ENCODE results near the gene OPRL1.
A peak's percentile ranks its signal among the peaks of the same experiment; 100 is the strongest.

The OPRL1 gene

DNA sequence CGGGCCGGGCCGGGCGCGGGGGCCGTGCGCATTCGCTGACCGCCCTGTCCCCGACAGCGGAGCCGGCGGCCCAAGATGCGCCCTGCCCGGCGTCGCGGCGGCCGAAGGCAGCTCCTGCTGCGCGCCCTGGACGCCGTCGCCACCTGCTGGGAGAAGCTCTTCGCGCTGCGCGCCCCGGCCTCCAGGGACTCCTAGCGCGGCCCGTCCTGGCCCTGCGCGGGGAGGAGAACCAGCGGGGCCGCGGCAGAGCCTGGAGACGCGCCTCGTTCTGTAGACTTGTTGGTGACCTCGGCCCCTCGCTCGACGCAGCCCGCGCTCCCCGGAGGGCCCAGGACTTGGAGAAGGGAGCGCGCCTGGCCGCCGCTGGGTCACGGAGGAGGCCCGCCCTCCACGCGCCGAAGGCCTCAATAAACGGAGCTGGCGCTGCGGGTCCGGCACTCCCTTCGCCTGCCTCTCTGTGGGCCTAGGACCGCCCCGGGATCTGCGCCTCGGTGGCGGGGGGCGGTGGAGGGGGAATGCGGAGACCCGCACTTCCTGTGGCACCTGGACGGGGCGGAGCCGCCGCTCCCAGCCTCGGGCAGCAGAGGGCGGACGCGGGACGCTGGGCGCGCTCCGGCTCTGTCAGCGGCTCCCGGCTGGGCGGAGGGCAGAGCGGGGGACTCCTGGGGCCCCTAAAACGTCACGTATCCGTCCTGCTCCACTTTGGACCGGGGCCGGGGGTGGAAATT lies 41.2 kb upstream of the OPRL1 start:
- Mint-ChIP-seq H3K27me3 (peaks cover 3% of the 10 kb centered on the region), H3K36me3 (ENCODE audit: low read depth) (peaks cover 14% of the 10 kb centered on the region), H3K4me1 (ENCODE audit: low read depth) (peaks cover 62% of the 10 kb centered on the region), H3K4me3 (peak overlapping the region; percentile 57), H3K9me3 (no peaks in the 10 kb centered on the region), H3K27ac (no peak overlapping the region)
- peak; percentile 88 for DNase-seq

DNA sequence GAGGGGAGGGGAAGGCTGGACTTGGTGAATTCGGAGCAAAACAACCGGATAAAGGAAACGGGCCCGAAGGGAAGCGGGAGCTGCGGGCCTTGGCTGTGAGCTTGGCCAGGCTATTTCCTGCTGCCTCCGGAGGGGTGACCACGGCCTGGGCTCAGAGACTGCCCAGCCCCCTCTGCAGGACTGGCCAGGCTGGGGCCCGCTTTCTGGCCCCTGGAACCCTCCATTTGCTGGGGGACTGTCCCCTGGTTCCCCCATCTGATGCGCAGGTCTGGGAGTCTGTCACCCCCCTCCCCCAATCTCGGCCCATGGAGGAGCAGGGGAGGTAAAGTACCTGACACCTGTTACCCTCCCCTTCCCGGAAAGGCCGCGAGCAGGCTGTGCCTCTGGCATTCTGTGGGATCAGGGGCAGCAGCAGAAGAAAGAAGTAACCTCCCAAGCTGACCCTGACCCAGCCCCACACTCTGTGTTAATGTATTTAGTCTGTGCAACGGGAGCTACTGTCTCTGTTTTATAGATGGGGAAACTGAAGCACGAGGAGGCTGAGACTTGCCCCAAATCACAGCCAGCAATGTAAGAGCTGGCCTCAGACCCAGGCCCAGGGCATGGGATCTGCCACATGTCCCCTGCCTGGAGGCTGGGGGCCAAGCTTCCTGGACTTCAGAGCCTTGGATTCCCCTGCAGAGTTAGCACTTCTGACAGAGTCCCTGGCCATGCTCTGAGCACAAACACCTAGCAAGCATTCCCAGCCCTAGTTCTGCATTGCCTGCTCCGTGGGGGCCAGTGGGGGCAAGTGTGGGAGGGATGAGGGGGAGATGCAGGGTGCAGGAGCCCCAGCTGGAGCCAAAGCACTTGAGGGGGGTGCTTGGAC lies 40.4 kb upstream of the OPRL1 start:
- H3K4me3 Mint-ChIP-seq, result peak overlapping the region; percentile 57
- H3K27ac Mint-ChIP-seq, result no peak overlapping the region
- peaks cover 6% of the 10 kb centered on the region for H3K36me3 Mint-ChIP-seq (ENCODE audit: low read depth)
- DNase-seq, result peak; percentile 41
- H3K4me1 Mint-ChIP-seq (ENCODE audit: low read depth), result peaks cover 54% of the 10 kb centered on the region
- no peaks in the 10 kb centered on the region for H3K9me3 Mint-ChIP-seq
- peaks cover 3% of the 10 kb centered on the region for H3K27me3 Mint-ChIP-seq

DNA sequence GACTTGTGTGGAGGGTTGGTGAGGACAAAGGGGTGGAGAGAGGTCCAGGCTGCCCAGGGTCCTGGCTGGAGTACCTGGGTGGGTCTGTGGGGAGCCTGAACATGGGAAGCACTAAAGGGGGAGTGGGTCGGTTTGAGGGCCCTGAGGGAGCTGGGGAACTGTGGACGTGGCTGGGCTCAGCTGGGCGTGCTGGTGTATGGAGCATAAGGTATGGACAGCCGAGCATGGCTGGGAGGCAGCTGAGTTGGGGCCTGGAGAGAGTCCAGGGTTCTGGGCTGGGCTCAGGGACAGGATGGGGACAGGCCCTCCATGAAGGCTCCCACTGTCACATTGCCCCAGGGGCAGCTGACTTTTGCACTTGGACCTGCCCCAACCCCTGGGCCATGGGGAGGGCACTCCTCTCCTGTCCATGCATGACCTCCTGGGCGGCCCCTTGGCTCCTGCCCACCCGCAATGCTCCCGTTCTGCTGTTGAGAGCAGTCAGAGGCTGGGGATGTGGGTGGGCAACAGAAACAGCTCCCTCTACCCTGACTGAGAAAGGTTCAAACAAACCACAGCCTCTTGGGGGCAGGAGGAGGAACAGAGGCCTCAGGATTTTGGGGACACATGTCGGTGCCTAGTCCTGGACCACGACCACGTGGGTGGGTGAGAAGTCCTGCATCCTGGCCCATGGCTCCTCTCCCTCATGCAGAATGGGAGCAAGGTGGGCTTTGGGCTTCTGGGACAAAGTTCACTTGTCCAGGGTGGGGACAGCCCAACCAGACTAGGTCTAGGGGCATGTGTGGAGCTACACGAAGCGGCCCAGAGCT lies 39.4 kb upstream of the OPRL1 start:
- Mint-ChIP-seq H3K9me3 (no peaks in the 10 kb centered on the region), H3K27ac (no peak overlapping the region), H3K36me3 (ENCODE audit: low read depth) (peaks cover under 1% of the 10 kb centered on the region), H3K4me1 (ENCODE audit: low read depth) (peaks cover 45% of the 10 kb centered on the region), H3K4me3 (no peak overlapping the region), H3K27me3 (peaks cover 5% of the 10 kb centered on the region)
- DNase-seq, result no peak

DNA sequence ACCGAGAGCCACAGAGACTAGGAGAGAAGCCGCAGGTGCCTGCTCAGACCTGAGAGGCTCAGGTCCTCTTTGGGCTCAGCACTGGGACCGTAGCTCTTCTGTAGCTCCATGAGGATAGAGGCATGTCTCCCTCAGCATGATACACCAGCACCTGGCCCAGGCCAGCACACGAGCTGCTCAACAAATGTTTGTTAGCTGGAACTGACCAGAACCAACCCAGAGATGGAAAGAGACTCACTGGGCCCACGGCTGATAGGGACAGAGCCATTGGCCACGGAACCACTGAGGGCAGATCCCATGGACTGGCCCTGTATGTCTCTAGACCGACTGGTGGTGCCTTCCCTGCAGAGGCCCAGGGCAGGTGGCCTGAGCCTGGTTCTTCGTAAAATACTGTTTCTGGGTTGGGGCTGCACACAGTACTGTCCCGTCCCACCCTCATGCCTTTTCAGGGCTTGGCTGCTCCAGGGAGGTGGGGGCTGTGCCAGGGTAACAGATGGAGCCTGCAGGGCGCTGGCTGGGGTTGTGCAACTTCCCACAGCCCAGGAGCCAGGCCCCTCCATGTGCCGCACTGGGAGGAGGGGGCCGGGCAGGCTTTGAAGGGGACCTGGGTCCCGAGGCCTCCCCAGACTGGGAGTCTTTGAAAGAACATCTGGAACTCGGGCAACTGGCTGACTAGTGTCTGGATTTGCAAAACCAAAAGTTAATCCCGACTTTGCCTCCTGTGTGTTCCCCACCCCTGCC lies 38.7 kb upstream of the OPRL1 start:
- peak overlapping the region; percentile 31 for H3K27ac Mint-ChIP-seq
- no peaks in the 10 kb centered on the region for H3K36me3 Mint-ChIP-seq (ENCODE audit: low read depth)
- DNase-seq, result peak; percentile 41
- H3K9me3 Mint-ChIP-seq, result no peaks in the 10 kb centered on the region
- H3K27me3 Mint-ChIP-seq, result peaks cover 13% of the 10 kb centered on the region
- H3K4me3 Mint-ChIP-seq, result peak overlapping the region; percentile 74
- peaks cover 41% of the 10 kb centered on the region for H3K4me1 Mint-ChIP-seq (ENCODE audit: low read depth)

DNA sequence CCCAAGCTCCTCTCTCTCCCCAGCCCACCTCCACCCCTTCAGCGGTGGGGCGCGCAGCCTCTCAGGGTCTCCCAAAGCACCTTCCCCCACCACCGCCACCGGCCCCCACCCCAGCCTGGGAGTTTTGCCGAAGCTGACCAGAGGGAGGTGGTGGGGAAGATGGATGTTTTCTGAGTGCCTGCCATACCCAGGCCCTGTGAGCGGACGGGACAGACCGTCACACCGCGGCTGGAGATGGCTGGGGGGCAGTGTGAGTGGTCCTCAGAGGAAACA lies 38.2 kb upstream of the OPRL1 start:
- Mint-ChIP-seq H3K4me3 (peak overlapping the region; percentile 74), H3K4me1 (ENCODE audit: low read depth) (peaks cover 36% of the 10 kb centered on the region), H3K27ac (peak overlapping the region; percentile 87), H3K27me3 (peaks cover 18% of the 10 kb centered on the region), H3K9me3 (no peaks in the 10 kb centered on the region), H3K36me3 (ENCODE audit: low read depth) (no peaks in the 10 kb centered on the region)
- DNase-seq, result no peak

DNA sequence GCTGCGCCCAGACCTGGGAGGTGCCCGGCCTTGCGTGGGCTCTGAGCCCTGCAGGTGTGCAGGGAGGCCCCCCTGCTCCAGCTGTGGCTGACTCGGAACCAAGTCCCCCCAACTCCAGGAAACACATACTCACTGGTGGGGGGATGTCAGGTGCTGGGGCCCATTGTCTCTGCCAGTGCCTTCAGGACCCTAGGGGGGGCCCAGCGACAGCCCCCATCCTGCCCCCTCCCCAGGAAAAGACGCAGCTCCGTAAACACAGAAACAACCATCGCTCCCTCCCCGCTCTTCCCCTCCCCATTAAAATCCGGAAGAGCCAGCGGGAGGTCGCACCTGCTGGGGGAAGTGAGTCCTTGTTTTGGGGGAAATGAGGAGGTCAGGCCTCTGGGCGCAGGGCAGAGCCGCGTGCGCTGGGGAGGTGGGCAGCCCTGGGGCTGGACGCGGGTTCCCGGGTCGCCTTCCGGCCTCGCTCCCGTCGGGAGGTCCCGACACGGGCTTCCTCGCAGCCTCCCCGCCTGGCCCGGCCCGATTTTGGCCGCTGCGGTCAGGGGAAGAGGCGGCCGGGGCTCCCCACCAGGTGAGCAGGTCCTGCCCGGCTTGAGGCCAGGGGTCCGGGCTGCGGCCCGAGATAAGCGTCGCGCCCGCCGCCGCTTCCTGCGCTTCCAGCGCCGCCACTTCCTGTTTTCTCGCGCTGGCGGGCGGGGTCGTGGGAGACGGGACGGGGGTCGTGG lies 37.7 kb upstream of the OPRL1 start:
- Mint-ChIP-seq H3K27ac (peak overlapping the region; percentile 87), H3K4me1 (ENCODE audit: low read depth) (peaks cover 31% of the 10 kb centered on the region), H3K9me3 (no peaks in the 10 kb centered on the region), H3K27me3 (peaks cover 23% of the 10 kb centered on the region), H3K36me3 (ENCODE audit: low read depth) (no peaks in the 10 kb centered on the region), H3K4me3 (peak overlapping the region; percentile 74)
- DNase-seq, result peak; percentile 65

DNA sequence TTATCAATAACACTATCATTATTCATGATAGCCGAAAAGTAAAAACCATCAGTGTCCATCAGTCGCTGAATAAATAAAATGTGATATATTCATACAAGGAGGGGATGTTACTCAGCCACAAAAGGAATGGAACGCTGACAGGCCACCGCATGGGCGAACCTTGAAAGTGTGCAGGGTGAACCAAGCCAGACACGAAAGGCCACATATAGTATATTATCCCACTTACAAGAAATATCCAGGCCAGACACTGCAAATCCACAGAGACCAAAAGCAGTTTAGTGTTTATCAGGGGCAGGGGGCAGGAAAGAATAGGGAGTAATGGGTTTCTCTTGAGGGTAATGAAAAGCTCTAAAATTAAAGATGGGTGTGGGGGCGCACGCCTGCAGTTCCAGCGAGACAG lies 36.1 kb upstream of the OPRL1 start:
- Mint-ChIP-seq H3K4me1 (ENCODE audit: low read depth) (peaks cover 27% of the 10 kb centered on the region), H3K36me3 (ENCODE audit: low read depth) (no peaks in the 10 kb centered on the region), H3K9me3 (no peaks in the 10 kb centered on the region), H3K27ac (no peak overlapping the region), H3K4me3 (peak overlapping the region; percentile 35), H3K27me3 (peaks cover 29% of the 10 kb centered on the region)
- DNase-seq, result no peak

DNA sequence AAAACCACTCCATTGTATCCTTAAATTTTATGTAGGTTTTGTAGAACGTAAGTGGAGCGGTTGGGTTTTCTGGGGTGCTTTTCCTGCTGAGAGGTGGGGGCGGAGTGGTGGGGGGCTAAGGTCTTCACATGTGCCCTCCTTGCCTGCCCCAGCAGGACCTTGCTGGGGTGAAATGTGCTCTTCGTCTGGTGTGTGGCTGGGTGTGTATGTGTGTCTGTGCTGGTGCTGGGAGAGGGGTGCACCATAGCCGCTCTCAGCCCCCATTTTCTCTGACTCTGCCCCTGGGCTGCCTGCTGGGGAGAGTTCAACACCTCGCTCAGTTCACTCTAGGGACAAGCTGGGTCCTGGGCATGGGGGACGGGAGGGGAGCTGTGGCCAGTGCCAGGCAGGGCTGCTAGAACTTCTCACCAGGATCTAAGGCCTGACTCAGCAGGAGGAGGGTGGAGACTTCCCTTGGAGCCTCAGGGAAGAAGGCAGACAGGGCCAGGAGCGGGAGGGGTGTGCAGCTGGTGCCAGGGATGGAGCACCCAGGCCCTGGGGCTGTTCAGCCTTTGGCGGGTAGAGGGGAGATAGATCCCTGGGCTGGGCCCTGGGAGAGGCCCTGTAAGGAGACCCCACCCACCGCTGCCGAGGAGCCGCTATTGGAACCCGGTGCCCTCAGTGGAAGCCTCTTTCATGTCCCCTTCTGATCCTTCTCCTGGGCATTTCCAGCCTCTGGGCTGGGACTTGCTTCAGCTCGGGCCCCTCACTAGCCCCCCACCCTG lies 35.2 kb upstream of the OPRL1 start:
- H3K4me1 Mint-ChIP-seq (ENCODE audit: low read depth), result peaks cover 22% of the 10 kb centered on the region
- H3K9me3 Mint-ChIP-seq, result no peaks in the 10 kb centered on the region
- H3K27me3 Mint-ChIP-seq, result peaks cover 32% of the 10 kb centered on the region
- DNase-seq, result no peak
- H3K27ac Mint-ChIP-seq, result no peak overlapping the region
- H3K36me3 Mint-ChIP-seq (ENCODE audit: low read depth), result no peaks in the 10 kb centered on the region
- no peak overlapping the region for H3K4me3 Mint-ChIP-seq

DNA sequence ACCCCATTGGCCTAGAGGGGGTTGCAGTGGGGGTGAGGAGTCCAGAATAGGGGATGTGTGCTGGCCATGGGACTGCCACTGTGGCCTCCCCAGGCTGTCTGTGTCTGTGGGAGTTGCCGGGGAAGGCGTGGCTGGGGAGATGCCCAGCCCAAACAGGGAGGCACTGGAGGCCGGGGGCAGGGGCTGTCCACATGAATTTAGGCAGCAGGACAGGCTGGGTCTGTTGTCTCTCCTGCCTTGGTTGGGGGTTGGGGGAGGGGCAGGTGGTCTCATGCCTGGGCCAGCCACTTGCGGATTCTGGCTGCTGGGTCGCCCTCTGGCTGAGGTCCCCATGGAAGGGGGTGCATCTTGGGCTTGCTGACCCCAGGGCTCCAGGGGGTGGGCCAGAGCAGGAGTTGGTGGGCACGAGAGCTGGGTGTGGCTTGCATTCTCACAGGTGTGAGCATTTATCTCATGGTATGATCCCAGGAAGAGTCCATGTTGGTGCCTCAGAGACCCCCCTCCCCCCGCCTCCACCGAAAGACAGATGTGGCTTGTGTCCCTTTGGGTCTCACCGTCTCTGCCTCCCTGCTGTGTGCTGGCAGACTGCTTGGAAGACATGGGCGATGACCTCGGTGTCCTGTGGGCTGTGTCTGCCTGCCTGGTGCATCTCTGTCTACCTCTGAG lies 34.4 kb upstream of the OPRL1 start:
- no peaks in the 10 kb centered on the region for H3K9me3 Mint-ChIP-seq
- no peak overlapping the region for H3K4me3 Mint-ChIP-seq
- peaks cover 16% of the 10 kb centered on the region for H3K4me1 Mint-ChIP-seq (ENCODE audit: low read depth)
- DNase-seq, result no peak
- H3K27me3 Mint-ChIP-seq, result peaks cover 38% of the 10 kb centered on the region
- H3K36me3 Mint-ChIP-seq (ENCODE audit: low read depth), result no peaks in the 10 kb centered on the region
- H3K27ac Mint-ChIP-seq, result no peak overlapping the region

DNA sequence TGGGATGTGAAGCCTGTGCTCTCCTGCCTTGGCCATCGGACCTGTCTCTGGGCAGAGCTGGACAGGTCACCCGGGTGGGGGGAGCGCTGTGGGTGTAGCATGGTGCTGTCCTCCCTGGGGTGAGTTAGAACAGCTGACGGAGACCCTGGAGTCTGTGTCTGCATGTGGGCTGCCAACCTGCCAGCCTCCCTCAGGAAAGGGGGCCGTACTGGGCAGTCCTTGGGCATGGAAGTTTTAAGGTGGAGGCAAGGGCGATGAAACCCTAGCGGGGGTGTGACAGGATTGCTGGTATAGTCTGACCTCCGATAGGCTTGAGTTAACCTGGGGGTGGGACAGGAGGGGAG lies 32.9 kb upstream of the OPRL1 start:
- no peak for DNase-seq
- H3K36me3 Mint-ChIP-seq (ENCODE audit: low read depth), result no peaks in the 10 kb centered on the region
- no peaks in the 10 kb centered on the region for H3K9me3 Mint-ChIP-seq
- no peak overlapping the region for H3K27ac Mint-ChIP-seq
- no peak overlapping the region for H3K4me3 Mint-ChIP-seq
- peaks cover 52% of the 10 kb centered on the region for H3K27me3 Mint-ChIP-seq
- peaks cover 9% of the 10 kb centered on the region for H3K4me1 Mint-ChIP-seq (ENCODE audit: low read depth)

DNA sequence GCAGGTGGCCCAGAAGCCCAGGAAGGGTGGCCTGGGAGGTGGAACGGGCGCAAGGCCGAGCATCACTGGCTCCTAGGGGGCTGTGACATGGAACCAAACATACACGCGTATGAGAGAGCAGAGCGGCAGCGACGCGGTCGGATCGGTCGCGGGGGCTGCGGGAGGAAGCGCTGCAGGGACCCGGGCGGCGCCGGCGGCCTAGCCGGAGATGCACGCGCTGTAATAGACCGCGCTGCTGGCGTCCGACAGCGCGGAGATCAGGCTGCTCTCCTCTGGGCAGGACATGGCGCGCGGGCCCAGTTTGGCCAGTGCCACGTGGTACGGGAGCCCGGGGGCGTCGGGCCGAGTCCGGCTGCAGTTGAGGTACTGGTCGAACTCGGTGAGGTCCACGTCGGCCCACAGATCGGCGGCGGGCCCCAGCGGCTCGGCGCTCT lies 31.9 kb upstream of the OPRL1 start:
- DNase-seq, result no peak
- Mint-ChIP-seq H3K27ac (no peak overlapping the region), H3K27me3 (peaks cover 58% of the 10 kb centered on the region), H3K36me3 (ENCODE audit: low read depth) (no peaks in the 10 kb centered on the region), H3K4me1 (ENCODE audit: low read depth) (peaks cover 7% of the 10 kb centered on the region), H3K4me3 (no peak overlapping the region), H3K9me3 (no peaks in the 10 kb centered on the region)

DNA sequence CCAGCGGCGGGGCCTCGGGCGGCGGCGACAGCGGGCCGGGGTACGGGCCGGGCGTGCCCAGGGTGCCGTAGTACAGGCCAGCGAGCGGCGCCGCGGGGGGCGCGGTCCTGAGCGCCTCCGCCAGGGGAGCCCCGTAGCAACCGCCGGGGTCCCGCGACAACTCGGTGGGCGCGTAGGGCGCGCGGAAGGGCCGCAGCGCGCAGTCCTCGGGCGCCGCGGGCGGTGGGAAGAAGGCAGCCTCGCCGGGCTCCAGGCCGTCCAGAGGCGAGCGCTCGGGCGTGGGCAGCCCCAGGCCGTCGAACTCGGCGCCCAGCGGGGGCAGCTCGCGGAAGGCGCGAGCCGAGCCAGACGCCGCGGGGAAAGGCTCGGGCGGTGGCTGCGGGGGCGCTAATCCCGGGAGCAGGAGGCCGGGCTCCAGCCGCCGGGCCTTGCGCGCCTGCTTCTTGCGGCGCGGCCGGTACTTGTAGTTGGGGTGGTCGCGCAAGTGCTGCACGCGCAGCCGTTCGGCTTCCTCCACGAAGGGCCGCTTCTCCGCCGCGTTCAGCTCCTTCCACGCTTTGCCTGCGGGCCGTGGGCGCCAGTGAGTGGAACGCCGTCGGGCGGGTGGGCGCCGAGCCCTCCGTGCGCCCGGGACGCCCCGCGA lies 31.4 kb upstream of the OPRL1 start:
- no peak overlapping the region for H3K27ac Mint-ChIP-seq
- no peak for DNase-seq
- peaks cover 7% of the 10 kb centered on the region for H3K4me1 Mint-ChIP-seq (ENCODE audit: low read depth)
- H3K36me3 Mint-ChIP-seq (ENCODE audit: low read depth), result no peaks in the 10 kb centered on the region
- H3K27me3 Mint-ChIP-seq, result peaks cover 64% of the 10 kb centered on the region
- no peak overlapping the region for H3K4me3 Mint-ChIP-seq
- H3K9me3 Mint-ChIP-seq, result no peaks in the 10 kb centered on the region

All from activated T-cell treated with anti-CD3 and anti-CD28 coated beads, Interleukin-2, amount 50 U/mL, for 24 hours (primary cell).